HEK293 (cell line): ENCODE measurements around the gene CLCNKB.

Experiments
- CTCF ChIP-seq: fragments of 450-650 bp; formaldehyde crosslinking; IDR thresholded peaks from 2 replicates; pipeline ENCODE4 v1.5.1; 2016; ENCODE audit warnings: missing biosample characterization, missing genetic modification characterization
- ZBTB21 ChIP-seq: fragments of 450-650 bp; formaldehyde crosslinking; IDR thresholded peaks from 2 replicates; pipeline ENCODE4 v1.5.1; 2017; ENCODE audit warnings: missing biosample characterization, missing genetic modification characterization
- ZBTB49 ChIP-seq: fragments of 450-650 bp; formaldehyde crosslinking; IDR thresholded peaks from 2 replicates; pipeline ENCODE4 v1.5.1; 2016; ENCODE audit warnings: missing biosample characterization, missing genetic modification characterization, low read depth
- ZFP3 ChIP-seq: fragments of 450-650 bp; formaldehyde crosslinking; IDR thresholded peaks from 2 replicates; pipeline ENCODE4 v1.5.1; 2016; ENCODE audit warnings: low read depth, missing biosample characterization, missing genetic modification characterization
- ZNF341 ChIP-seq: fragments of 450-650 bp; formaldehyde crosslinking; IDR thresholded peaks from 2 replicates; pipeline ENCODE4; 2016; ENCODE audit warnings: low read depth, missing biosample characterization, missing genetic modification characterization
- ZNF777 ChIP-seq: fragments of 450-650 bp; formaldehyde crosslinking; IDR thresholded peaks from 2 replicates; pipeline ENCODE4 v1.5.1; 2017; ENCODE audit warnings: missing biosample characterization, missing genetic modification characterization, borderline replicate concordance
- ZSCAN5A ChIP-seq: fragments of 450-650 bp; formaldehyde crosslinking; IDR thresholded peaks from 2 replicates; pipeline ENCODE4 v1.5.1; 2016; ENCODE audit warnings: missing biosample characterization, missing genetic modification characterization

- TF ChIP-seq ZFP3 (tag by site-specific recombination) = no peak
- TF ChIP-seq ZNF777 (tag by site-specific recombination) = no peak
- TF ChIP-seq CTCF (tag by site-specific recombination) = no peak
- TF ChIP-seq ZBTB21 = no peak
- no peak for TF ChIP-seq ZBTB49 (tag by site-specific recombination)
- no peak for TF ChIP-seq ZNF341 (tag by site-specific recombination)
- TF ChIP-seq ZSCAN5A (tag by site-specific recombination) = no peak
Measured at GRCh38 chr1:16013908-16014258, 29.7 kb upstream of the CLCNKB start.
